ENCODE measurements around the gene PRR5L.
"Not testable (repeated sequence)": the region's sequence is repeated elsewhere in the genome, so short reads cannot be mapped to it uniquely, and the experiment has no call there.

Gene PRR5L

DNA sequence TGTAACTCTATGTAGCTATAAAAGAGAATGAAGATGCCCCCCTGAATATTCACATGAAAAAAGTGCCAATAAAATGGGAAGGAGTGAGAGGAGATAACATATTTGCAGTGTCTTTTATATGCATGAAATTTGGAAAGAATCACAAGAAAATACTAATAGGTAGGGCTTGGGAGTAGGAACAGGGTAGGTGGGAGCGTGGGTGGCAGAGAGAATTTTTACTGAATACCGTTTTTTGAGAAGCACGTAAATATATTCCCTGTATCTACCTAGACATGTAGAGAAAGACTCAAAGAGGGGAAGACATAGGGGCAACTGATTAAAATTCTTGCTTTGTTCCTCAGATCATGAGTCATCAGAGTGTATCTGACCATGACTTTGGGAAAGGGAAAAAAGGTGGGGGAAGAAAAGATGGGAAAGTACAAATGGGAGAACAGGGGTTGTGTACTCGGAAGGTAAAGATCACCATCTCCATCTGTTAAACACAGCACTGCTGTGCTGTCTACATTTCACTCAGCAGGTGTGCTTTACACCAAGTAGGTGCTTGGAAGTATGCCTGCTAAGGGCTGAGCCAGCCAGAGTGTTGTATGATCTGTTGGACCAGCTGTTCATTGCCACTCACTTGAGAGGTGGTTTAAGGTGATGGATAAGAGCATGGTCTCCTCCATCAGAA lies 16.0 kb downstream of the PRR5L start:
- H3K27me3 ChIP-seq (ENCODE audit: insufficient read depth, insufficient read length): peaks cover 8% of the 10 kb centered on the region
- no peak overlapping the region for H3K4me3 ChIP-seq (ENCODE audit: insufficient read length, low read depth)
- TF ChIP-seq ZNF274 (IDR thresholded peaks at IDR 0.05; ENCODE audit: low read depth, low read length): no peak
- TF ChIP-seq SUZ12 (IDR thresholded peaks at IDR 0.05; ENCODE audit: extremely low read depth, insufficient read depth, insufficient read length): no peak
- no peak for TF ChIP-seq YY1 (IDR thresholded peaks at IDR 0.05; ENCODE audit: insufficient read depth, insufficient read length)
- no peak for DNase-seq (ENCODE audit: low read depth, low spot score)
- H3K9me3 ChIP-seq (ENCODE audit: insufficient read depth, low read length): no peaks in the 10 kb centered on the region
- no peaks in the 10 kb centered on the region for H3K36me3 ChIP-seq (ENCODE audit: insufficient read depth, insufficient read length, low read length)
- no peak overlapping the region for H3K9ac ChIP-seq (ENCODE audit: insufficient read length, low read depth)
- no peaks in the 10 kb centered on the region for H3K4me1 ChIP-seq (ENCODE audit: insufficient read depth, insufficient read length)

DNA sequence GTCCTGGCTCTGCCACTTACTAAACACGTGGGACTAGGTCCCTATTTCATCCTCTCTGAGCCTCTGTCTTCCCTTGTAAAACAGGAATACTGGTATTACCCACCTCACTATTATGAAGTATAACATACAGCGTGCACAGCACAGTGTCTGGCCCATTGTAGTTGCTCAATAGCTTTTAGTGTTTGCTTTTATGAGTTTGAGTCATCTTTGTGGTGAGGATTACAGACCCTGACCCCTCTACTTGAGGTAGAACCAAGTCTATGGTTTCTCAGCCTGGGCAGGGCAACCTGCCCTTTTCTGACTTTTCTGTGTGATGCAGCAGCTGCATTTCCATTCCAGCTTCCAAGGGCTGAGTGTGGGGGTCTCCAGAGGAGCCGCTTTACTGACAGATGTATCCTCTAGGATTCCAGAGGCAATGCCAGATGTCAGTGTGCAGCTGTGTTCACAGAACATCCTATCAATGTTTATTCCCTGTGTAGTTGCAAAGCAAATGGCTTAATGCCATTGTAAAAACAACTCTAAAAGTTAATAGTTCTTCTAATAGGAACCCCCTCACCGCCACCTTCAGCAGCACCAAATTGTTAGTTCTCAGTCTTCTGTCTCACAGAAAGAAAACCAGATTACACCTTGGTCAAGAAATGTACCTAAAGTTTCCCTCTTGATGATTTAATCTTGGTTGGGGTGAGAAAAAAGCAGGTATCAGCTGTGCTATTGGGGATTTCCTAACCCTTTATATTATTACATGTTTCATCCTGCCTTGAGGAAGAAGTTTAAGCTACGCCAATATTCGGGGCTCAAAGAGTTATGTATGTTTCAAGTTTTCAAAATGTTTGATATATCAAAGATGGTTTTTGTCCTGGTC lies 16.8 kb downstream of the PRR5L start:
- Histone ChIP-seq H3K9ac (ENCODE audit: insufficient read length, low read depth) (no peak overlapping the region), H3K9me3 (ENCODE audit: insufficient read depth, low read length) (no peaks in the 10 kb centered on the region), H3K4me3 (ENCODE audit: insufficient read length, low read depth) (no peak overlapping the region), H3K27me3 (ENCODE audit: insufficient read depth, insufficient read length) (peaks cover 8% of the 10 kb centered on the region), H3K4me1 (ENCODE audit: insufficient read depth, insufficient read length) (no peaks in the 10 kb centered on the region), H3K36me3 (ENCODE audit: insufficient read depth, insufficient read length, low read length) (no peaks in the 10 kb centered on the region)
- DNase-seq (ENCODE audit: low read depth, low spot score): no peak
- TF ChIP-seq SUZ12 (IDR thresholded peaks at IDR 0.05; ENCODE audit: extremely low read depth, insufficient read depth, insufficient read length) (no peak), YY1 (IDR thresholded peaks at IDR 0.05; ENCODE audit: insufficient read depth, insufficient read length) (no peak), ZNF274 (IDR thresholded peaks at IDR 0.05; ENCODE audit: low read depth, low read length) (no peak)

DNA sequence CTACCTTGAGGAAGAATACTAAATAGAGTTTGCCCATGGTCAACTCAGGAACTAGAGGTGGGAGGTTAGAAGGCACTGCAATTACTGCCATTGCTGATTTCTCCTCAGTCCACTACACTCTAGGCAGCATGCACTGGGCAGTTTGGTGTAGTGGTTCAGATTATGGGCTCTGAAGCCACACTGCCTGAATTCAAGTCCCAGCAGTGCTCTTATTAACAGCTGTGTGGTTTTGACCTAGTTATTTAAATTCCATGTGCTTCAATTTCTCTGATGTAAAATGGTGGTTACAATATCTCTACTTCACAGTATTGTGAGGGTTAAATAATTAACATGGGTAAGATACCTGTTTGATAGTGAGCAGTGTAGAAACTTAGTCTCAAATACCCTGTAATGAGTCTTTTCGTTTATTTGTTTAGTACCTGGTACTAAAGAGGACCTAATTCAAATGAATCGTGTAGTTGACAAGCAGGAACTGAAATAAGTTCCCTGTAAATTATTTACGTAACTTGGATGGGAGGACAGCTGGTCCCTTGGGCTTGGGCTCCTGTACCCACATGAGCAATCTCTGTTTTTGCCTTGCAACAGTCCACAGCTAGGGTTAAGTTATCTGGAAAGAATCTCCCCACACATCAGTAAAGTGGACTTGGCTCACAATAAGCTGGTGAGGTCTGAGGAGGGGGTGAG lies 17.8 kb downstream of the PRR5L start:
- Histone ChIP-seq H3K4me1 (ENCODE audit: insufficient read depth, insufficient read length) (no peaks in the 10 kb centered on the region), H3K36me3 (ENCODE audit: insufficient read depth, insufficient read length, low read length) (no peaks in the 10 kb centered on the region), H3K27me3 (ENCODE audit: insufficient read depth, insufficient read length) (peaks cover 8% of the 10 kb centered on the region), H3K9ac (ENCODE audit: insufficient read length, low read depth) (no peak overlapping the region), H3K4me3 (ENCODE audit: insufficient read length, low read depth) (no peak overlapping the region), H3K9me3 (ENCODE audit: insufficient read depth, low read length) (no peaks in the 10 kb centered on the region)
- DNase-seq (ENCODE audit: low read depth, low spot score): no peak
- no peak for TF ChIP-seq YY1 (IDR thresholded peaks at IDR 0.05; ENCODE audit: insufficient read depth, insufficient read length)
- no peak for TF ChIP-seq SUZ12 (IDR thresholded peaks at IDR 0.05; ENCODE audit: extremely low read depth, insufficient read depth, insufficient read length)
- no peak for TF ChIP-seq ZNF274 (IDR thresholded peaks at IDR 0.05; ENCODE audit: low read depth, low read length)

DNA sequence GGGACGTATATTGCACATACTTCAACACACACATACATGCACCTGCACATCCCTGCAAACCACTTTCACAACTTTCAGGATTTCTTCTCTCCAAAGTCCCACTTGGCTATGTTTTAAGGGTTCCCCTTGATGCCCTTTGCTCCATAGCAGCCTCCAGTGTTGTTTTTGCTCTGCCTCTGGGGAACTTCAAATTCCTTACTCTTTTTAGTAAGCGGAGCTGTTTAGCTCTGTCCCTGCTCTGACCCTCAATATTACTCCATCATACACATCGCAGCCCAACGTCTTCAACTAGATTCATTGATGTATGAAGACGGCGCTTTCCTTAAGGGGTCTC lies 18.3 kb downstream of the PRR5L start:
- Histone ChIP-seq H3K9me3 (ENCODE audit: insufficient read depth, low read length) (no peaks in the 10 kb centered on the region), H3K9ac (ENCODE audit: insufficient read length, low read depth) (no peak overlapping the region), H3K36me3 (ENCODE audit: insufficient read depth, insufficient read length, low read length) (no peaks in the 10 kb centered on the region), H3K4me1 (ENCODE audit: insufficient read depth, insufficient read length) (no peaks in the 10 kb centered on the region), H3K4me3 (ENCODE audit: insufficient read length, low read depth) (no peak overlapping the region), H3K27me3 (ENCODE audit: insufficient read depth, insufficient read length) (peaks cover 8% of the 10 kb centered on the region)
- DNase-seq (ENCODE audit: low read depth, low spot score): no peak
- TF ChIP-seq YY1 (IDR thresholded peaks at IDR 0.05; ENCODE audit: insufficient read depth, insufficient read length) (no peak), SUZ12 (IDR thresholded peaks at IDR 0.05; ENCODE audit: extremely low read depth, insufficient read depth, insufficient read length) (no peak), ZNF274 (IDR thresholded peaks at IDR 0.05; ENCODE audit: low read depth, low read length) (no peak)

DNA sequence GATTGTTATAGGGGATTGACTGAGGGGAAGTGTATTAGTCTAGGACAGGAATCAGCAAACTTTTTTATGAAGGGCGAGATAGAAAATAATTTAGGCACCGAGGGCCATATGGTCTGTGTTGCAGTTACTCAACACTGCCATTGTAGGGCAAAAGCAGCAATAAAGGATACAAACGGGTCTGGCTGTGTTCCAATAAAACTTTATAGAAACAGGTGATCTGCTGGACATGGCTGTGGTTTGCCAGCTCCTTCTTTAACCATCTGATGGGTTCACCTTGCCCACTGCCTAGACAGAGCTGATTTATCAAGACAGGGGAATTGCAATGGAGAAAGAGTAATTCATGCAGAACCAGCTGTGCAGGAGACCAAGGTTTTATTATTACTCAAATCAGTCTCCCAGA lies 20.0 kb downstream of the PRR5L start:
- no peak overlapping the region for H3K9ac ChIP-seq (ENCODE audit: insufficient read length, low read depth)
- no peak for DNase-seq (ENCODE audit: low read depth, low spot score)
- no peaks in the 10 kb centered on the region for H3K4me1 ChIP-seq (ENCODE audit: insufficient read depth, insufficient read length)
- no peaks in the 10 kb centered on the region for H3K36me3 ChIP-seq (ENCODE audit: insufficient read depth, insufficient read length, low read length)
- H3K9me3 ChIP-seq (ENCODE audit: insufficient read depth, low read length): no peaks in the 10 kb centered on the region
- H3K27me3 ChIP-seq (ENCODE audit: insufficient read depth, insufficient read length): peaks cover 8% of the 10 kb centered on the region
- TF ChIP-seq YY1 (IDR thresholded peaks at IDR 0.05; ENCODE audit: insufficient read depth, insufficient read length): no peak
- no peak for TF ChIP-seq ZNF274 (IDR thresholded peaks at IDR 0.05; ENCODE audit: low read depth, low read length)
- TF ChIP-seq SUZ12 (IDR thresholded peaks at IDR 0.05; ENCODE audit: extremely low read depth, insufficient read depth, insufficient read length): no peak
- no peak overlapping the region for H3K4me3 ChIP-seq (ENCODE audit: insufficient read length, low read depth)

DNA sequence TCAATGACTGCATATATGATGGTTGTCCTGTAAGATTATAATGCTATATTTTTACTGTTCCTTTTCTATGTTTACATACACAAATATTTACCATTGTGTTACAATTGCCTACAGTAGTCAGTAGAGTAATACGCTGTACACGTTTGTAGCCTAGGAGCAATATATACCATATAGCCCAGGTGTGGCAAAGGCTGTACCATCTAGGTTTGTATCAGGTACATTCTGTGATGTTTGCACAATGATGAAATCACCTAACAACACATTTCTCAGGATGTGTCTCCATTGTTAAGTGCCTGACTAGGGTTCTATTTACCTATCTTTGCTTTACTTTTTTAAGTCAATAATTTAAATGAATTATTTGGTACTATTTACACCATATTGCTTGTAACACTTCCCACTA lies 21.9 kb downstream of the PRR5L start:
- no peaks in the 10 kb centered on the region for H3K9me3 ChIP-seq (ENCODE audit: insufficient read depth, low read length)
- H3K4me3 ChIP-seq (ENCODE audit: insufficient read length, low read depth): no peak overlapping the region
- TF ChIP-seq YY1 (IDR thresholded peaks at IDR 0.05; ENCODE audit: insufficient read depth, insufficient read length): no peak
- TF ChIP-seq SUZ12 (IDR thresholded peaks at IDR 0.05; ENCODE audit: extremely low read depth, insufficient read depth, insufficient read length): no peak
- TF ChIP-seq ZNF274 (IDR thresholded peaks at IDR 0.05; ENCODE audit: low read depth, low read length): no peak
- no peak overlapping the region for H3K9ac ChIP-seq (ENCODE audit: insufficient read length, low read depth)
- DNase-seq (ENCODE audit: low read depth, low spot score): no peak
- H3K36me3 ChIP-seq (ENCODE audit: insufficient read depth, insufficient read length, low read length): no peaks in the 10 kb centered on the region
- H3K4me1 ChIP-seq (ENCODE audit: insufficient read depth, insufficient read length): no peaks in the 10 kb centered on the region
- H3K27me3 ChIP-seq (ENCODE audit: insufficient read depth, insufficient read length): peaks cover 4% of the 10 kb centered on the region

- not testable (repeated sequence) for DNase-seq (ENCODE audit: low read depth, low spot score); H3K4me1 ChIP-seq (ENCODE audit: insufficient read depth, insufficient read length); H3K27me3 ChIP-seq (ENCODE audit: insufficient read depth, insufficient read length); H3K9ac ChIP-seq (ENCODE audit: insufficient read length, low read depth); H3K9me3 ChIP-seq (ENCODE audit: insufficient read depth, low read length); H3K4me3 ChIP-seq (ENCODE audit: insufficient read length, low read depth); H3K36me3 ChIP-seq (ENCODE audit: insufficient read depth, insufficient read length, low read length)
Observed at GRCh38 chr11:36324956-36325355, 28.9 kb downstream of the PRR5L start.

GRCh38 chr11:36325403-36325802 lies 29.3 kb downstream of the PRR5L start:
- not testable (repeated sequence) for H3K9me3 ChIP-seq (ENCODE audit: insufficient read depth, low read length); H3K9ac ChIP-seq (ENCODE audit: insufficient read length, low read depth); H3K36me3 ChIP-seq (ENCODE audit: insufficient read depth, insufficient read length, low read length); H3K4me1 ChIP-seq (ENCODE audit: insufficient read depth, insufficient read length); DNase-seq (ENCODE audit: low read depth, low spot score); H3K4me3 ChIP-seq (ENCODE audit: insufficient read length, low read depth); H3K27me3 ChIP-seq (ENCODE audit: insufficient read depth, insufficient read length)

Data from NT2/D1 (cell line).